Stimulated activated naive CD4-positive, alpha-beta T cell treated with Interleukin-2 at 50 U/mL for 16 hours (primary cell): Measurements from ENCODE around the gene ACTG1.

Source experiments
- DNase-seq: peaks from one replicate; lab custom pipeline; 2025; lab: John Stamatoyannopoulos, UW

The ACTG1 gene

GRCh38 chr17:81512562-81513371, at the start of gene ACTG1:
TSS of gene ACTG1 (minus strand) at chr17:81512799. CDS start at chr17:81512354, 445 bp downstream.
- DNase-seq = peak; percentile 84

- DNase-seq = no peak
These were observed 48.9 kb upstream of the ACTG1 start for GRCh38 chr17:81561494-81561885.

GRCh38 chr17:81558941-81559806, 46.6 kb upstream of the ACTG1 start:
- DNase-seq = no peak

GRCh38 chr17:81558115-81558468, 45.5 kb upstream of the ACTG1 start:
- DNase-seq = no peak

- DNase-seq = no peak
These were observed 44.9 kb upstream of the ACTG1 start for GRCh38 chr17:81557276-81558114.

- DNase-seq = no peak
These were observed 44.3 kb upstream of the ACTG1 start for GRCh38 chr17:81556863-81557262.

- no peak for DNase-seq
These were observed 43.6 kb upstream of the ACTG1 start for GRCh38 chr17:81556175-81556691.

- DNase-seq = no peak
These were observed 41.1 kb upstream of the ACTG1 start for GRCh38 chr17:81553616-81554181.

- peak; percentile 84 for DNase-seq
These were observed 40.5 kb upstream of the ACTG1 start for GRCh38 chr17:81553018-81553615.

GRCh38 chr17:81552244-81553017, 39.8 kb upstream of the ACTG1 start, which contains the start of gene FAAP100:
TSS of gene FAAP100 (minus strand) at chr17:81552353. CDS start at chr17:81552330, 23 bp downstream.
- peak; percentile 77 for DNase-seq

- no peak for DNase-seq
These were observed 39.1 kb upstream of the ACTG1 start for GRCh38 chr17:81551458-81552243.

- DNase-seq = no peak
These were observed 38.3 kb upstream of the ACTG1 start for GRCh38 chr17:81550830-81551457.

GRCh38 chr17:81550285-81550684, 37.7 kb upstream of the ACTG1 start:
- no peak for DNase-seq

GRCh38 chr17:81549826-81550225, 37.2 kb upstream of the ACTG1 start:
- no peak for DNase-seq

- DNase-seq = no peak
These were observed 36.5 kb upstream of the ACTG1 start for GRCh38 chr17:81549031-81549557.

GRCh38 chr17:81547614-81547982, 35.0 kb upstream of the ACTG1 start:
- no peak for DNase-seq

GRCh38 chr17:81546906-81547613, 34.5 kb upstream of the ACTG1 start:
- no peak for DNase-seq
